ENCODE results near the gene SRSF1. TPM values are rescaled to one million over a fixed set of nuclear protein-coding genes. Genes with fewer than 3 reads are reported as not detected.

The SRSF1 gene
- total RNA-seq, 1 donor from 2014 or later: 306 TPM

- H3K4me3 Mint-ChIP-seq: peak overlapping the region; percentile 95
These were observed 17.0 kb downstream of the SRSF1 start for GRCh38 chr17:57990037-57990436.

GRCh38 chr17:57988301-57989250 is 18.5 kb downstream of the SRSF1 start:
- no peak for TF ChIP-seq CTCF (conservative IDR thresholded peaks at IDR 0.05)
- DNase-seq (ENCODE audit: extremely low spot score, unreplicated experiment): no peak
- Mint-ChIP-seq H3K27ac (peak overlapping the region; percentile 96), H3K36me3 (peaks cover 6% of the 10 kb centered on the region), H3K4me3 (peak overlapping the region; percentile 95), H3K9me3 (no peaks in the 10 kb centered on the region), H3K4me1 (ENCODE audit: unreplicated experiment) (peaks cover 61% of the 10 kb centered on the region), H3K27me3 (peaks cover 3% of the 10 kb centered on the region)

More at GRCh38 chr17:57990037-57990436, 17.0 kb downstream of the SRSF1 start:
- Mint-ChIP-seq H3K9me3 (no peaks in the 10 kb centered on the region), H3K27ac (peak overlapping the region; percentile 96), H3K36me3 (no peaks in the 10 kb centered on the region), H3K27me3 (peaks cover 3% of the 10 kb centered on the region), H3K4me1 (ENCODE audit: unreplicated experiment) (peaks cover 58% of the 10 kb centered on the region)
- DNase-seq (ENCODE audit: extremely low spot score, unreplicated experiment): no peak
- TF ChIP-seq CTCF (conservative IDR thresholded peaks at IDR 0.05): no peak

GRCh38 chr17:57987581-57988300 is 19.3 kb downstream of the SRSF1 start, which contains the start of gene VEZF1:
Gene VEZF1 (minus strand): TSS chr17:57988254. CDS start chr17:57988111, 143 bp downstream.
- TF ChIP-seq CTCF (conservative IDR thresholded peaks at IDR 0.05): no peak
- DNase-seq (ENCODE audit: extremely low spot score, unreplicated experiment): peak; percentile 87
- Mint-ChIP-seq H3K27ac (peak within 1 kb of the TSS; percentile 96), H3K36me3 (peaks cover 7% of the 10 kb centered on the region), H3K4me3 (peak within 1 kb of the TSS; percentile 95), H3K9me3 (no peaks in the 10 kb centered on the region), H3K4me1 (ENCODE audit: unreplicated experiment) (peaks cover 62% of the 10 kb centered on the region), H3K27me3 (peaks cover 3% of the 10 kb centered on the region)

- Mint-ChIP-seq H3K36me3 (peaks cover 15% of the 10 kb centered on the region), H3K27me3 (peaks cover 3% of the 10 kb centered on the region)
- no peak for DNase-seq (ENCODE audit: extremely low spot score, unreplicated experiment)
These were observed 20.0 kb downstream of the SRSF1 start for GRCh38 chr17:57986841-57987580.

More at GRCh38 chr17:57986841-57987580, 20.0 kb downstream of the SRSF1 start:
- peak overlapping the region; percentile 92 for H3K4me3 Mint-ChIP-seq
- H3K4me1 Mint-ChIP-seq (ENCODE audit: unreplicated experiment): peaks cover 69% of the 10 kb centered on the region
- H3K9me3 Mint-ChIP-seq: no peaks in the 10 kb centered on the region
- peak overlapping the region; percentile 92 for H3K27ac Mint-ChIP-seq
- no peak for TF ChIP-seq CTCF (conservative IDR thresholded peaks at IDR 0.05)

All from type B pancreatic cell (in vitro differentiated cells).